Dermis microvascular lymphatic vessel endothelial cell (primary cell): Measurements from ENCODE around the gene FILIP1L. TPM values are rescaled to one million over a fixed set of nuclear protein-coding genes. Genes with fewer than 3 reads are reported as not detected.
A peak's percentile ranks its signal among the peaks of the same experiment; 100 is the strongest.

ENCODE experiments used
- DNase-seq, 2 donors: peaks; one replicate each; pipeline versions ENCODE4 v3.0.0 to v3.0.0-alpha.2; 2010; ENCODE audit warnings: low read depth in 2 of 2
- total RNA-seq: library from RNA; depleted of rRNA; stranded (reverse); fragments of >200 nt; gene quantifications from 2 replicates; pipeline ENCODE4 v1.2.1, GENCODE V29; 2014

The FILIP1L gene
- total RNA-seq, 1 donor from 2014 or later: 19.0 TPM

DNA sequence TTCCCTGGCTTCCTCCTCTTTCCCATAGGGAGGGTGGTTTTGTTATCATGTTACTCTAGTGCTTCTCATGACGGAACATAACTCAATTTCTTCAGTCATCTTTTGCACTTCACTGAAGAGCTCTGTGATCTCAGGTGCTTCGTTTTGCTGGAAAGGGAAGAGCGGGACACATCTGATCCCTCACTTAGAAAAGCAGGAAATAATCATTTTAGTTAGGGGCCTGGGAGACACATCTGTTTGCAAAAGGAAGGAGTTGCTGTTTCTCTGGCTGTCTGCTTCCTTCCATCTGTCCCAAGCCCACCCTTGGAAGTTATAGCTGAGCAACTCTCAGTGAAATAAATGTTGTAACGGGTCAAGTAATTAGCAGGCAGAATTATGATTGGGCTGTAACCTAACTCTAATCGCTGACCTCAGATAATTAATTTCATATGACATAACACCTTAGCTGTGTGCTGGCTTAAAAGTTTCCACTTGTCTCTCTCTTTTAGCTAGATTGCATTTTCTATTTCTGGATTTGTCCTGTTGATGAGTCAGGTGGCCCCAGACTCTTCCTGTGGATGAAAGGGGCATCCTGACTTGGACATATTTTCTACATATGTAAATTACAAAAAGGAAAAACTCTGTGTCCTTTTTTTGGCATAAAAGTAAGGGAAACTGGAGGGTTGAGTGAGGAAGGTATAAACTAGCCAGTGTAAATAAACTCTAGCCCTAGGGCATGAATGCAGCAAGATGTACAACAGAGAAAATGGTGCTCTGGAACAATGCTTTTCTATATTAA is 11.0 kb upstream of the FILIP1L start:
- DNase-seq: peak; percentile 95 to 96

DNA sequence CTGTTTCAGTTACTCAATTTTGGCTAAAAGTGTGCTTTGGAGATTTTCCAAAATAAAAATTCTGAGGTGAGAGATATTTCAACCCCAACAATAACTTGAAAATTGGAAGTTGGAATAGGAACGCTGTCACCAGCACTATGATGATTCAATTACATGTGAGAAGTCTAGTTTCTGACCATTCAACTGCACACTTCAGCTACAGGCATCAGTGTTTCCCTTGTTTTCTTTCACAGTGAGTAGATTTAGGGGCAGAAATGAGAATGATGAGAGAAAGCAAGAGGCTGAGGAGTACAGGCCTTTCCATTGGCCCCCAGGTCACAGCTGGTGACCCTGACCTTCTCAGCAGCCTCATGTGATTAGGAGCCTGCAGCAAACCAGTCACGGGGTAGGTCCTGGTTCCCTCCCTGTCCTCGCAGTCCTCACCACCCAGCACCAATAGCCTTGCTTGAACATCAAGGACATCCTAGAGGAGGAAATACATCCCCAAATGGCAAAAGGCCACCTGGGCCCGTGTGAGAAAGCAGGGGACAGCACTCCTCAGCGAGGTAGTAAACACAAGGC is 10.0 kb upstream of the FILIP1L start:
- peak in 1 of 2 donors; percentile 42 for DNase-seq

DNA sequence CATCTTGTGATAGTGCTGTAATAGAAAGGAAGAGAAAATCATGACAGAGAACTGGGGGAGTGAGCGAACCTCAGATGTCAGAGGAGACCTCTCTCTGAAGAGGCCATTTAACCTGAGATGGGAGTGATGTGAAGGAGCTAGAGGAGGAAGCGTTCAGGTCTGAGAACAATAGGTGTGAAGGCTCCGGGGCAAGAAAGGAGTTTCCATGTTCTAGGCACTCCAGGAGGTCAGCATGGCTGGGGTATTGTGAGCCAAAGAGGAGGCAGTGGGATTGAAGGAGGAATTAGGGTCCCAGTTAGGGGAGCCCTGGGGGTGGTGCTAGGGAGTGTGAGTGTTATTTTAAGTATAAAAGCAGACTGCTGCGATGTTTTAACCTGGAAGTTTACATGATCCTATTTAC is 8.8 kb upstream of the FILIP1L start:
- DNase-seq: no peak

DNA sequence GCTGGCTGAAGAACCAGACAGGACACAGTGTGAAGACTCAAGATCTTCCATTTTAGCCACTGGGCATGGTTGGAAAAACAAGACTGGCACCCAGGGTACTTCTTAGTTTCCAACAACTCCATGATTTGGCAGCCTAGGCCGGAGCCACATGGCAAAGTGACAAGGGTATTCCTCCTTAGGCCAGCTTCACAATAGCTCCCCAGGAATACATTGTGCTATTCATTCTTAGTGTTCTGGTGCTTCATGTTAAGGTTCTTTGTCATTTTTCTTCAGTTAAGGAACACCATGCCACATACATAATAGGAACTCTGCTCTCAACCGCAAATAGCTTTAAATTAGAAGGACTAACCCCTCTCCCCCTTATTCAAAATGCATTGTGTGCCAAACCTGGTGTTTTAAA is 8.0 kb upstream of the FILIP1L start:
- DNase-seq: no peak

DNA sequence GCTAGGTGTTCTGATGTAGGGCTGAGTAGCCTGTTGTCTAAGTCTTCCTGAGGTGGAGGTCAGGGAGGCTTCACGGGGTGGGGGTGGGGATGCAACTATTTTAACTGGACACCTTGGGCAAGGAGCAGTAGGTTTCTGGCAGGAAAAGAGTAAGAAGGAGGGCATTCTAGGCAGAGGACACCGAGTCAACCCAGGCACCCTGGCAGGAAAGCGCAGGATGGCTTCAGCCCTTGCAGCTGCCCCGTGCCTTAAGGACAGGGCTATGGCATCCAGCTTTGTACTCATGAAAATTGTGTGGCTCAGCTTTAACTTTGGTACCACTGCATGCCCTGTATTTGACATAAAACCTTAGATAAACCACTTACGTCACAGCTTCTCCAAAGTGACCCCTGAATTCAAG is 6.4 kb upstream of the FILIP1L start:
- DNase-seq: no peak

DNA sequence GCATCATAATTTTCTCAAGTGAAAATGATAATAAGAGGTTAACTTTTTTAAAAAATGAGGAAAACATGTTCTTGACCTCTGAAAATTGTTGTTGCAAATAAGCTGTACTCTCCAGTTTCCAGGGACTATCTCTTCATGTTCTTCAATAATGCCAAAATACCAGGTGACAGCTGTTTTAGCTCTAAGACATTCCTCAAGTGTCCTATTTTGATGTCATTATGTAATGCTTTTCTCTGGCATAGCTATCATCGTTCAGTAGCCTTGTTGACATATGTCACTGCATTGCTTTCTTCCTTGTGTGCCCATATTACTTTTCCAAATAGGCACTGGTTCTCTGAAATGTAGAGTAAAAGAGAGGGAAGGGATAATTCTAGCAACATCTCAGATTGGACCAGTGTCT is 5.7 kb upstream of the FILIP1L start:
- DNase-seq: no peak

DNA sequence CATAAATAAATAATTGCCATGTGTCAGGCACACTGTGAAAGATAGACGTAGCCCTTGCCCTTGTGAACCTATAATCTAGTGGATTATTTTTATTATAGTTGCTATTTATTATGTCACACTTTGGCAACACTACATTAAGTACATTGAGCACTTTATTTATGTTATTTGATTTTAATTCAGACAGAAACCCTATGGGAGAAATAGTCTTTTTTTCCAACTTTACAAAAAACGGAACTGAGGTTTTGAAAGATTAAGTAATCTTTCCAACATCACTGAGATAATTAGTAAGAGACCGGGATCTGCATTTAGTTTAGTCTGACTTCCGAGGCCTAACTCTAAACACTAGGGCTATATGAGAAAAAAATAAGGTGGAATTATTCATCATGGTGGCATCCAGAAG is 2.8 kb upstream of the FILIP1L start:
- DNase-seq: no peak

DNA sequence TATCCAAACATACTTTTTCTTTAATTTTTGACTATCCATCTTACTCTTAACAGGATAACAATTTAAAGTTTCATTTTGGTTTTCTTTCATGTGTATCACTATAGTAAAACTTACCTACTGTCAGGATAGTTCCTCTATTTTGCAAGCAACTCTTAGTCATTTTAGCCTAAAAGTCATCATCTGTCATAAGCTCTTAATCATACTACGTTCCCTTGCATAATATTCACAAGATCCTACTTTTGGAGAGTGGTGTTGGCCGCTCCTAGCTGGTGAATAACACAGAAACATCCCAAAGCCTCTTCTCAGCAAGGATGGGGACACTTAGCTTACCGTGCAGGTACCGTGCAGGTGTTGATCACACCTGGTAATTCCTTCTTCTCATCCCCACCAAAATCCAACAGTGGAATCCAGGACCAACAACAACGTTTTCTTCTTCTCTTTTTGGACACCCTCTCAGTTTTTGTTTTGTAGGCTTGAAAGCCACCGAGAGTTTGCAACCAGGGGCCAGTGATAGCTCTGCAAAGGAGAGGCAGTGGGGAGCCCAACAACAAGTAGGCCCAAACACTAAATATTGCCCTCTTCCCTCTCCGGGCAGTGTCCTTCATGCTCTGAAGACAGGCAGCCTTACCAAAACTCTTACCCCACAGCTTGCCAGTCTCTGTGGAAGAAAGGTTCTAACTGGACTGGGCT is 433 bp downstream of the FILIP1L start:
- DNase-seq: no peak

DNA sequence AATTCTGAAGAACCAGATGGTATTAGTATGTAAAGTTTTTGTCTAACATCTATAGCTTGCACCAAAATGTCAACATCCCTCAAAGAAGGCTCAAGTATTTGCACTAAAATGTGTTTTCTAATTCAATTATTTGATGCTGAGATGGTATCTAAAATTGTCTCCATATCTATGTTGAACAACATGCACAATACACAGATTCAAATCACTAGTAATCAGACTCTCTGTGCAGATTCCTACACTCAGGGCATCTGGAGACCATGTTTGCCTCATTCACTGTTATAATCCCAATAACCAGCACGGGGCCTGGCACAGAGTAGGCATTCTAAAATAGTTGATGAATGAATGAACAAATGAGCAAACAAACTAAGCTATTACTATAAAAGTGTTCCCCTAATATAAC is 2.6 kb downstream of the FILIP1L start:
- no peak for DNase-seq

DNA sequence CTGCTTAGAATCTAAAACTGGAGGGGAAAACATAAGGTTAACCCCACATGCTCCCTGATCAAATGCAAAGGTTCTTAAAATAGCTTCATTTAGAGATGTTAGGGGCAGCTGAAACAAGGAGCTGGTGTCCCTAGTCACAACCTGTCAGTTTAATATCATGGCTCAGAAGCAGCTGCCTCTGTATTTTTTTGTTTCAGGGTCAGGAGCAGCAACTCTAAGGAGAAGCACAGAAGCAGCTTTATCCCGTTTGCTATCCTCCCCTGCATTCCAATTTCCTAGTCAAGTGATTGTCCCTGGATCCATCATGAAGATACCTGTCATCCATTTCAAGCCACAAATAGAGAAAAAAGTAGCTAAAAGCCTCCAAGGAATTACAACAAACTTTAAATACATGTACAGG is 4.1 kb downstream of the FILIP1L start:
- no peak for DNase-seq

DNA sequence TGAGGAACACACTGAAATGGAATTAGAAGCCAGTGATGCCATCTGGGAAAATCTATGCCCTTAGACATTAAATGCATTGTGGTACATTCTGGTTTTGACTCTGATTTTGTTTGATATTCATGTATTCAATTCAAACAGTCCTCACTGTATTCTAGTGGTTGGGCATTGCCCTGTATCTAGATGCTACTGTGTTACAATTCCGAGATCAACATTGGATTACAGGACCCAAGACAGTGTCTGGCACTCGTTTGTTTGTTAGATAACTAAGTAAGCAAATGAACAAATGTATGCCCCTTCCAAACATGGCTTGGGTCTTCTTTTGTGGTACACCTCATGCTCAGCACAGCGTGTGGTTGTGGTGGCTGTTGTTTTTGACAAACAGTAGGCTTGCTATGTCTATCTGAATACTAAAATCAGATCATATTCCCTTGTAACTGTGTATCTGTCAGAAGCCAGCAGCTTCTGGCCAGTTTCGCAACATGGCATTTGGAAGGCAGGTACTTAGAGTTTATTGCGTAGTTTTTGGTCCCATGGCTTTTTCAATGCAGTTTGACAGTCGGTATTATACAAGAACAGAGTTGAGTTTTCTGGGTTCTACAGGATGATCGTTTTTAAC is 5.7 kb downstream of the FILIP1L start:
- no peak for DNase-seq

DNA sequence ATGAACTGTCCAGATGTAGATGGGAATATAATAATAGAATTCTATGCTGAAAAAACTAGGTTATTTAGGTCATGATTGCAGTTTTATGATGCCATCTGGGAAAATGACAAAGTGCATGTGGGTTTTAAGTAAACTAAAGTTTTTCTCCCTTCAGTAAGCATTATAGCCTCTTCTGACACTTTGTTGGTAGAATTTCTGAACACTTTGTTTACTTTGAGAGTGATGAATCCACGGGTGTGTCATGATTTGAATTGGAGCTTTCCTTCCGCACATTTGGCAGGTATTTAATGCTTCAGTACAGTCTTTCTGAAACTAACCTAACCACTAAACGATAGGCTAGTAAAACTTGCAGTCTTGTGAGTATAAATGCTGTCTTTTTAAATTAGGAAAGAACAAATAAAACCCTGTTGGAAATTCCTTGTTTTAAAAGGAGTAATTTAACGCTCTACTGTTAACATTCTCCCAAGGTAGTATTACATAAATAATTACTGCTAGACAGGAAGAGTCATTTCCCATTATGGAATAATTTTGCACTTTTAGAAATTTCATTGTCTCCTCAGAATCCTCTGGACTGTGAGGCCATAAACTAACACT is 7.0 kb downstream of the FILIP1L start:
- DNase-seq: peak; percentile 22 to 61

DNA sequence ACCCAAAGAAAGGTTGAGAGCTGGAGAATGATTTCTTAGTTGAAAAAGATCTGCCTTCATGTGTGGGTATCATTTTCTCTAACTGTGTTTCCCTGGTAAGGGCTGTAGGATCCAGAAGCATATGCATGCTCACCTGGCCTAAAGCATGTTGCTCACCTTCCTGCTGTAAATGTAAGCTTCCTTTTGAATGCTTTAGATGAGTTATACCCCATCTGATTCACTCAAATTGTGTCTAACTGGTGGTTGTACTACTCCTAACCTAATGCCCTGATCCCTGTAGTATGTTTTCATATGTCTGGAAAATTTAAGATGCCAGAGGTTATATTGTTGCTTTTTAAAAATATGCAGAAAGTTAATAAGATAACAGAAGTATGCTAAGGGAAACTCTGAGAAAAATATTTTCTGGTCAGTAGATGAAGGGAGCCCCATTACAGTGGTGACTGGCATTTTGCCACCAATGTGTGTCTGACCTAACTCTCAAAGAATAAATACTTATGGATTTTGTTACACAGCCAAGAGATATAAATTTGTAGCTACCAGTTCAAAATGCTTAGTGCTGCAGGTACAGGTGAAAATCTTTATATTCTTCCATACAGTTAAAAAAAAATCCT is 7.7 kb downstream of the FILIP1L start:
- DNase-seq: no peak

DNA sequence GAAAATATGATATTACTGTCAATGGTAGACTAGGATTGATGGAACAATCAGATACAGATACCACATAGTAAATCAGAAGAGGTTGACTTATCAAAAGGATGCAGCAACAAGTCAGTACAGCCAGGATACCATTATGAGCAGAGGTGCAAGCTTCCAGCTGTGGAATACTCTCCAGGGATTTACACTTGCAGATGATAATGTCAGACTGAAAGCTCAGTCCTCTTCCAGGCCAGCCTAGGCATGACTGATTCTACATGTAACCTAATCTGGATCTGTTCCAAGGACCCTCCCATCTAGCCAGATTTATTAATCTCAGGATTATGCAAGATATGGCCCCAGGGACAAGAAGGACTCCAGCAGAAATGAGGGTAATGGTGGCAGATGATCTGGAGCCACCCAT is 8.2 kb downstream of the FILIP1L start:
- no peak for DNase-seq

DNA sequence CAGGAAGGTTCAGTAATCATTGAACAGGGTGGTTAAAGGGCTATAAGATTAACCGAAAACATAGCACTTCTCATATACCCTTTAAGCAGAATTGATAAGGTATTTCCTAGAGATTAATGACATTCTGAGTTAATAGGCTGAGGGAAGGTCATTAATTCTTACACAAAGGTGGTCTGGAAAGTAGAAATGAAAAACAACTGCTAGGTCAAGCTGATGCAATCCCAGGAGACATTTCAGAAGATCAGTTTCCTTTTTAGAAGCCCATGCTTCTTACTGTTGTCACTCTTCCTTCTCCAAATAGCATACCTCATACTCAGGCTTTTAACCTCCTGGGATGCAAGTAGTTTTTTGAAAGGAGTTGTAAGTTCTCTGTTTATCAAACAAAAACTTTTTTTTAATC is 8.8 kb downstream of the FILIP1L start:
- DNase-seq: no peak

DNA sequence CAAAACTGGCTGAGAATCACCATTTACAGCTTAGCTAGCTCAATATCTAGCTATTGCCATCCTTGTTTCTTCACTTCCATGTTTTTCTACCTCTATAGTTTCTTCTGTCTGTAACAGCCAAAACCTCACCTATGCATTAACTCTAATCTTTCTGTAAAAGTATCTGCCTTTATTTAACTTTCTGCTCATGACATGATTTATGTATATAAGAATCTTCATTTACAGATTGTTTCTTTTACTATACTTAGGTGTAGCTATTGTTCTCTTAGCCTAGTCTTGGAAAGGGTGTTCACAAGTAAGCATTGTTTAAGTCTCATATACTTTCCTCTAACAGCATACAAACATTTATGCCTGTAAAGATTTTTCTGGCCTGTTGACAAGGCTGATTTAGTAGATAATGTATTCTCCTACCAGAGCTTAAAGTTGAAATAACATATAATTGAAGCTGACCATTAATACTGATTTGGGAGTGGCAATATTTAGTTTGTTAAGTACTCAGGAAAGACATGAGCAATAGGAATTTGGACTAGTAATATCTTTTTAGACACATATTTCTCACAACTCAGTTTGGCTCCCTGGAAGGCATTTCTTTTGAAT is 9.4 kb downstream of the FILIP1L start:
- no peak for DNase-seq

DNA sequence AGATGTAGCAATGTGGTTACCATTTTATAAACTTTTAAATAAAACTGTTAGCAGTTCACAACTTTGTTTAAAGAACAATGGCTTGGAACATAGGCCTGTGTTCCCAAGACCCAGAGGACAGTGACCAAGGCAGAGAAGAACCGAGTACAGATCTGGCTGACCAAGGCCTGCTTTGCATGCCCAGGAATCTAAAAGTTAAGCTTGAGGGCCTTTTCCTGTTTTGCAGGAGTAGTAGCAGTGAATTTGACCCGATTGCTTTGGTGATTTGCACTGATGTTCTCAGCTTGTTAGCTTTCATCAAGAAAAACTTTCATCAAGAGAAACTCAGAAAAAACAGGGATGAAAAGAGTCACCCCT is 9.9 kb downstream of the FILIP1L start:
- no peak for DNase-seq

DNA sequence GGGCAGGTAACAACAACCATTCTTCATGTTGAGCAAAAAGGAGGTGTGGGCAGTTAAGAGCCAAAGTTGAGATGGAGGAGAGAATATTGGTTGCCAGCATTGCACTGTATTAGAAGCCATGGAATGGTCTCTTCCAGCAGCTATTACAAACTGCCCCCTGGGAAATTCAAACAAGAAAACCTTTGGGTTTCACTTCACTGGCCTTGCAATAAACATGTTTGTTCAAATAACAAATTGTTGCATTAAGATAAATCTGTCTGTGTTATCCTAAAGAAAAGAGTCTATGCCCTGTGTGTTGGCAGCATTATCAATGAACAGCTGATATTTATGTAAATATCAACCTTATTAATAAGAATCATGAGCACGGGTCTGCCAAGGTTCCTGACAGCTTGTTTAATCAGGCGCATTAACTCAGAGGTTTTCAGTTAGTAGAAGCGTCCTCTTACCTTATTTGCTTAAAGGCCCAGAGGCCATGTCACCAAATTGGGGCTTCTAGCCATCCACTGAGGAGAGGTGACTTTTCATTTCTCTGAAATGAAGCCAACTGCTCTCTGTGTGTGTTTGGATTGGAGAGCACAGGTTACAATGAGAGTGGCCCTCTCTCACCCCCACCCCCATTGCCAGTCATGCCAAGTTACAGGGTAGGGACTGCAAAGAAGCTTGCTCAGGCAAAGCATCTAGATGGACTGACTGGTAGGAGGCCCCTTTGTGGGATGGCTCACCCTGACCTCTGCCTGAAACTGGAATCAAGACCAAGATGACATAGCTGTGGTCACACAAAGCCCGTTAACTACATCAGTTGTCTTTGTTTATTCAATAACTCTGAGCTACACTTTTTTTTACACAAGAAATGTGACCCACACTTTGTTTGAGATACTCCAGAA is 10.5 kb downstream of the FILIP1L start:
- no peak for DNase-seq

DNA sequence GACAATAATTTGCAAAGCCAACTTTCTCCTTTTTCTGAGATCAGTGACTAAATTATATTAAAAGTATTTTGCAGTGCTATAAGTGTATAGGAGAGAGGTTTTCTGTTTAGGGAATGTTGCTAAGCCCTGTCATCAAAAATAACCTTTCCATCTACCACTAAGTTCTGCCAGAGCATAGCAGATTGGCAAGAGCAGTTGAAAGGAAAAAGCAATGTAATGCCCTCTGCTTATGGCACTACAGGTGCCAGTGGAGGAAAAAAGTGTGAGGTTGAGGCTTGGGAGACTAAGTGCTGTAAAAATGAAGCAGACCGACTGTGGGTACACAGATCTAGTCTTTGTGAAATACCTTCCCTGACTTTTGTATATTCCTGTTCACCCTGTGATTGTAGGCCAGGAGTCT is 11.5 kb downstream of the FILIP1L start:
- no peak for DNase-seq

DNA sequence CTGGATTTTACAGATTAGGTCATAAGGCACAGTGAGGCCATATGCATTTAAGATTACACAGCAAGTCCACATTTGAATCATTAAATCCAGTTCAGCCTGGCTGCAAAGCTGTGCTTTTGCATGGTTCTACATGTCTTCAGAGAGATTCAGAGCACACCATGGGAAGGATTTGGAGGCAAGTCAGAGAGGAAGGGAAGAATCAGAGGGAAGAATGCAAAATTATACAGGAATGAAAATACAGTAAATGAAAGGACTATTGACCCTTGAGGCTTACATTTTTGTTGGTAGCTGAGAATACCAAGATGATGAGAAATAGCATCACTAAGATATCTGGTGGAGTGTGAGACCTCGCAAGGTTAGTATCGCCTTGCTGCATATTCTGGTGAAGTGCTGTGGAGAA is 13.9 kb downstream of the FILIP1L start:
- DNase-seq: no peak
